Heart left ventricle (tissue), 13 donors: ENCODE data around the gene NOC2L.

Experiments used
- POLR2A ChIP-seq, 2 donors: fragments of 450-650 bp; IDR thresholded peaks; one replicate each; pipeline ENCODE4 v1.6.1; 2017; ENCODE audit warnings: antibody characterized with exemption in 2 of 2, mild to moderate bottlenecking in 2 of 2, moderate library complexity in 2 of 2
- TF ChIP-seq, protein P1 (sequence below), 12 donors: fragments of 200-600 bp; sonication (generic) in 4 of 12; IDR thresholded peaks; one replicate each; pipeline versions ENCODE4 v1.5.0 to v1.8.0; 2018 to 2022; ENCODE audit warnings: antibody characterized with exemption in 12 of 12, mild to moderate bottlenecking in 5 of 12
- donor health status: ischemic (EF 13 %, LVEDD 7.1; RV severe dilation, severe dysfunction).
- donor health status: DM: no; HTN: yes; CAD: no.
- donor health status: DM: no; HTN: no; CAD: no.
- donor health status: ischemic (EF 25% LVEDD 6.9; RV normal size, moderate dysfunction).
- donor health status: ischemic (EF 25% LVEDD 5.7; RV mildly dilated, moderate dysfunction).
- donor health status: ischemic (EF 35%, LVEDD 5.7; RV mildly dilated, moderate dysfunction).
- donor health status: nonischemic (EF 11% LVEDD 7.7; RV severe dilation, severe dysfunction).
- donor health status: DM: yes; HTN: yes; CAD: no.
- donor health status: PGD.
- donor health status: ischemic (EF 29% LVEDD 5.4; RV normal size, mild dysfunction).
- donor health status: nonischemic (EF 23%, LVEDD 6.1; RV moderate dilation, normal function).

- TF ChIP-seq, protein P1, sequence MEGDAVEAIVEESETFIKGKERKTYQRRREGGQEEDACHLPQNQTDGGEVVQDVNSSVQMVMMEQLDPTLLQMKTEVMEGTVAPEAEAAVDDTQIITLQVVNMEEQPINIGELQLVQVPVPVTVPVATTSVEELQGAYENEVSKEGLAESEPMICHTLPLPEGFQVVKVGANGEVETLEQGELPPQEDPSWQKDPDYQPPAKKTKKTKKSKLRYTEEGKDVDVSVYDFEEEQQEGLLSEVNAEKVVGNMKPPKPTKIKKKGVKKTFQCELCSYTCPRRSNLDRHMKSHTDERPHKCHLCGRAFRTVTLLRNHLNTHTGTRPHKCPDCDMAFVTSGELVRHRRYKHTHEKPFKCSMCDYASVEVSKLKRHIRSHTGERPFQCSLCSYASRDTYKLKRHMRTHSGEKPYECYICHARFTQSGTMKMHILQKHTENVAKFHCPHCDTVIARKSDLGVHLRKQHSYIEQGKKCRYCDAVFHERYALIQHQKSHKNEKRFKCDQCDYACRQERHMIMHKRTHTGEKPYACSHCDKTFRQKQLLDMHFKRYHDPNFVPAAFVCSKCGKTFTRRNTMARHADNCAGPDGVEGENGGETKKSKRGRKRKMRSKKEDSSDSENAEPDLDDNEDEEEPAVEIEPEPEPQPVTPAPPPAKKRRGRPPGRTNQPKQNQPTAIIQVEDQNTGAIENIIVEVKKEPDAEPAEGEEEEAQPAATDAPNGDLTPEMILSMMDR (IDR thresholded peaks at IDR 0.05): no peak
- TF ChIP-seq POLR2A (IDR thresholded peaks at IDR 0.05): no peak
Observed at GRCh38 chr1:929712-930632, 29.1 kb downstream of the NOC2L start.
